Pons (tissue), 1 donor: ENCODE data around the gene MOSPD3.

Experiments
- DNase-seq: peaks from one replicate; pipeline ENCODE4 v3.0.0-alpha.2; 2016; ENCODE audit warnings: low spot score

MOSPD3 gene

DNA sequence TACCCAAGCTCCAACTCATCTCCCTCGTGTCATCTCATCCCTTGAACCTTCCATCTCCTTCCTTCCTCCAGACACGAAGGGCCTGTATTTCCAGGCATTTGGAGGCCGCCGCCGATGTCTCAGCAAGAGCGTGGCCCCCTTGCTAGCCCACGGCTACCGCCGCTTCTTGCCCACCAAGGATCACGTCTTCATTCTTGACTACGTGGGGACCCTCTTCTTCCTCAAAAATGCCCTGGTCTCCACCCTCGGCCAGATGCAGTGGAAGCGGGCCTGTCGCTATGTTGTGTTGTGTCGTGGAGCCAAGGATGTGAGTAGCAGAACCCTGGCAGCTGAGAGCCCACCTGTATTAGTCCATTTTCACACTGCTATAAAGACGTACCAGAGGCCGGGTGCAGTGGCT, 20.7 kb upstream of the MOSPD3 start:
- DNase-seq, result no peak

DNA sequence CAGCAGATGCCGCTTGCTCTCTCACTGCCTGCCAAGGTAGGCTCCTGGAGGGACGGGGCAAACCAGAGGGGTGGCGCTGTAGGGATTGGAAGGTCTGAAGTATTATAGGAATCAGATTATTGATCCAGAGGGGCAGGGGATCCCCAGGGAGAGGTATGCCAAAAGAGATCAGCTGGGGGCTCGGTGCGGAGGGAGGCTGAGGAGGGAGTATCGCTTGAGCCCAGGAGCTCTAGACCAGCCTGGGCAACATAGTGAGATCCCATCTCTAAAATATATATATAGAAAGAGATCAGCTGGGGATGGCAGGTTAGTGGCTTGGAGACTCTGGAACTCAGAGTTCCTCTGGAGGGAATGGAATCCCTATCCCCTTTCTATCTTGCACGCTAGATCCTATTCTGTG, 17.2 kb upstream of the MOSPD3 start:
- DNase-seq, result no peak

DNA sequence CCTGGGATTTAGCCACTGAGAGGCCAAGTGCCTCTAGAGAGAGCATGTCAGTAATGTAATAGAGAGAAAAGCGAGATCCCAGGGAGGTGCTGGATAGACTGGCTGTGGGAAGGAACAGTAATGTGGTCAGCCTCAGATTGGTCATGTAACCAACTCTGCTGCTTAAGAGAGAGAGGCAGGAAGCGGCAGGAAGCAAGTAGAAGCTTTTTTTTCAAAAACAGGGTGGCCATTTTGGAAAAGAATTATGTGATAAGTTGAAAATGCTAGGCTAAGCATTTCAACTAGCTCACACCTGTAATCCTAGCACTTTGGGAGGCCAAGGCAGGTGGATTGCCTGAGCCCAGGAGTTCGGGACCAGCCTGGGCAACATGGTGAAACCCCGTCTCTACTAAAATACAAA, 13.9 kb upstream of the MOSPD3 start:
- no peak for DNase-seq

DNA sequence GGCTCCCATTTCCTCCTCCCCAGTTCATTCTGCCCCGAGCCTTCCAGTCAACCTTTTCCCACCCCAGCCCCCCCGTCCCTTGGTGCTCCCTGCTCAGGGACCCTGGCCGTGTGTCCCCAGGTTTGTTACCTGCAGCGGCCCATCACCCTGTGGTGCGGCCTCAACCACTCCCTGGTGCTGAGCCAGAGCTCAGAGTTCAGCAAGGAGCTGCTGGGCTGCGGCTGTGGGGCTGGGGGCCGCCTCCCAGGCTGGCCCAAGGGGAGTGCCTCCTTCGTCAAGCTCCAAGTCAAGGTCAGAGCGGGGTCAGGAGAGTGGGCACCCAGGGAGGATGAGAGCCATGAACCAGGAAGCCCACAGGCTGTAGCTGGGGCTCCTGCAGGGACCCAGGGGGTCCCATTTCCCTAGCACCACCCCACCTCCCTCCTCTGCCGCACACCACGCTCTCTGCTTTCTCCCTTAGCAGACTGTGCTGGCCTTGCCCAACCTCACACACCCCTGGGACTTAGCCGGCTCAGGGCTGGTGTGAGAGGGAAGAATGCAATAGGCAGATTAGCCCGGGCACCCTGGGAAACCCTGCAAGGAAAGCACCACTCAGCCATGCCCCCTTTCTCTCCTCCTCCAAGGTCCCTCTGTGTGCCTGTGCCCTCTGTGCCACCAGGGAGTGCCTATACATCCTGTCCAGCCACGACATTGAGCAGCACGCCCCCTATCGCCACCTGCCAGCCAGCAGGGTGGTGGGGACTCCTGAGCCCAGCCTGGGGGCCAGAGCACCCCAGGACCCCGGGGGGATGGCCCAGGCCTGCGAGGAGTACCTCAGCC, 12.2 kb upstream of the MOSPD3 start:
- DNase-seq, result no peak

DNA sequence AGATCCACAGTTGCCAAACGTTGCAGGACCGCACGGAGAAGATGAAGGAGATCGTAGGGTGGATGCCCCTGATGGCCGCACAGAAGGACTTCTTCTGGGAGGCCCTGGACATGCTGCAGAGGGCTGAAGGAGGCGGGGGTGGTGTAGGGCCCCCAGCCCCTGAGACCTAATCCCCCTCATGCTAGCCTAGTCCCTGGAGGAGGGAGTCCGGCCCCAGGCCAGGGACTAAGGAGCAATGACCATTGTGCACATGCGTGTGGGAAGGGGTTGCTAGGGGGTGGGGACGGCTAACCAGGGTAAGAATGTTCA, 11.7 kb upstream of the MOSPD3 start:
- no peak for DNase-seq

DNA sequence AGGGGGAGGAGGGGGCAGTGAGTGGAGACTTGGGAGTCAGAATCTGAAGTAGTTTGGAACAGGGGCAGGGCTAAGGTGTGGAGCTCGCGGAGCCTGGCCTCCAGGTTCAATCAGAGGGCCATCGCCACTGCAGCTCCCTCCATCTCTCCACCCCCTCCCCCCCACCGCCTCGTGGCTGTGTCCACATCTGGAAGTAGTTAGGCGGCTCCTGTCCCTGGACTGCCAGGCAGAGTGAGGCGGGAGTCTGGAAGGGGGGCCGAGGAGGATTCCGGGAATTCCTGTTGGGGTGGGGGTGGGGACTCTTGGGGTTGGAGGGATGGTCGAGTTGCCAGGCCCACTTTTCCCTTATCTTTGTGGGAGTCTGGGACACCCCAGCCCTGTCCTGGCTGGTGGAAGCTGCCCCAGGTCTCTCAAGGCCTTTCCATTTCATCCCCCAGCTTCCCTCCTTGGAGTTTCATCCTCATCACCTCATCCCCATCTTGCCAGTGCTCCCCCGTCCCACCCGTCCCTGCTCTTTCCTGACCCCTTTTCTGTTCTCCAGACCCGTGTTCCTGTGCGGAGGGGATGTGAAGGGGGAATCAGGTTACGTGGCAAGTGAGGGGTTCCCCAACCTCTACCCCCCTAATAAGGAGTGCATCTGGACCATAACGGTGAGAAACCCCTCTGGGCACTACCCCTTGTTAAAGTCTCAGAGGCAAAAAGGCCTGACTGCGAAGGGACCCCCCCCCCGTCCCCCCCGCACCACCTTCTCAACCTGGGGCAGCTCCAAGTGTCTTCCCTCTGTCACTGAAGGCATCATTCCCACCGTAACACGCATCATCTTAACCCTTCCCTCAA, 9.2 kb upstream of the MOSPD3 start:
- no peak for DNase-seq

DNA sequence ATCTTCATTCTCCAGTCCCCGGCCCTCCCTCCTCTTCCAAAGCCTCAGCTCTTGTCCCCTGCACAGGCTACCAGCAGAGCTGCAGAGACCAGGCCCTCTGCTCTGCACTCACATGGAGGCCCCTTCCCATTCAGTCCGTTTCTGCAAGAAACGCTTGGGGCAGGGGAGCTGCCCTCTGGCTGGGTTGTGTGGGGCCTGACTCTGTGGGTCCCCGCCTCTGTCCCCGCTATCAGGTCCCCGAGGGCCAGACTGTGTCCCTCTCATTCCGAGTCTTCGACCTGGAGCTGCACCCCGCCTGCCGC, 8.7 kb upstream of the MOSPD3 start:
- DNase-seq, result no peak

DNA sequence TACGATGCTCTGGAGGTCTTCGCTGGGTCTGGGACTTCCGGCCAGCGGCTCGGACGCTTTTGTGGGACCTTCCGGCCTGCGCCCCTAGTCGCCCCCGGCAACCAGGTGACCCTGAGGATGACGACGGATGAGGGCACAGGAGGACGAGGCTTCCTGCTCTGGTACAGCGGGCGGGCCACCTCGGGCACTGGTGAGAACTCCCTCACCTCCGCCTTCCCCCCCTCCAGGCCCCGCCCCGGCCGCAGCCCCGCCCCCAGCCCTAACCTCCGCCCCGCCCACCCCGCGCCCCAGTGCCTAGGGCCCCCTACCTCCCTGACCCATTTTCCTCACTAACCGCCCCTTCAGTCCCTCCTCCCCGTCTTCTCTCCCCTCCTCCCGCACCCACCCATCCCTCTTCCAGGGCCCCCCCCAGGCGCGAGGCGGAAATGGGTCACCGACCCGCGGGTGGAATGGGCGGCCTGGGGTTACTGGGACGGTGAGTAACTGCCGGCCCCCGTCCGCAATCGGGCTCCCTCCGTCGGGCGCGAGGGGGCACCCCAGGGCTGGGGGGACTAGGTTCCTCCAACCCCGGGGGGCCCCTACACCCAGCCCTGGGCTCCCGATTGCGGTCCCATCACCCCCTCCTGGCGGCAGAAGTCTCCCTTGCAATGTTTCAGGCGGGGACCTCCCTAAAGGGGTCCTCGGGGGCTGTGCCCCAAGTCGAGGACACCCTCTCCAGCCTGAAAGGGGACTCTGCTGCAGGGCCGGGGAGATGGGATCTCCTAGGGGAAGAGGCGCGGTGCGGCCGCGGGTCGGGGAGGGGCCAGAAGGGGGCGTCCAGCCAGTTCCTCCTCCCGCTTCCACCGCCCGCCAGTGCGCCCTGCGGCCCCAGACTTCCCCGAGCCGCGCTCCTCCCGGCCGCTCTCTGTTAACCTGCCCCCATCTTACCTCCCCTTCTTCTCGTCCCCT, 8.0 kb upstream of the MOSPD3 start:
- DNase-seq, result no peak

DNA sequence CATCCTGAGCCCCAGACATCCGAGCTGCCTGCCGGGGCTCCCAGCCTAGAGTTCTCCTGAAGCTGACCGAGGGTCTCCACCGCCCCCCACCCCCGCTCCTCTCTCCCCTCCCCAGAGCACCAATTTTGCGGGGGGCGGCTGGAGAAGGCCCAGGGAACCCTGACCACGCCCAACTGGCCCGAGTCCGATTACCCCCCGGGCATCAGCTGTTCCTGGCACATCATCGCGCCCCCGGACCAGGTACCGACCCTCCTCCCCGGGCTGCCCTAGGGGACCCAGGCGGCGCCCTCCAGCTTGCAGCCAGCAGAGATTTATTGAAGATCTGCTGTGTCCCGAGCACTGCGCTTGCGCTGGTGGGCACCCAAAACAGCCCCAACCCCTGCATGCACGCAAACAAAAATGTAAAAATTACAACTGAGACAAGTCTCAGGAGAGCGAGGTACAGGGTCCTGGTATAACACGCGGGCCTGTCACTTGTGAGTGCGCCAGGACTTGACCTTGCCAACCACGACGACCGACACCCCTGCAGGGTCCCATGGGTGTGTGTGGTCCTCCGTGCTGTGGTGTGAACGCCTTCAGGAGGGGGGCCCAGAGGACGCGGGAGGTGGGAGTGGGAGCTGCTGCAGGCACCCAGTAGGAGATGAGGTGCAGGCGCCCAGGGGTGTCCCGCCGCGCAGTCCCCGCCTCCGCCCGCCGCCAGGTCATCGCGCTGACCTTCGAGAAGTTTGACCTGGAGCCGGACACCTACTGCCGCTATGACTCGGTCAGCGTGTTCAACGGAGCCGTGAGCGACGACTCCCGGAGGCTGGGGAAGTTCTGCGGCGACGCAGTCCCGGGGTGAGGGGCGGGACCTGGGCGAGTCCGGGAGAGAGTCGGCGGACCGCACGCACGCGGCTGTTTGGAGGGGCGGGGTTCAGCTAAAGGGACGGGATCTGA, 7.1 kb upstream of the MOSPD3 start:
- no peak for DNase-seq

DNA sequence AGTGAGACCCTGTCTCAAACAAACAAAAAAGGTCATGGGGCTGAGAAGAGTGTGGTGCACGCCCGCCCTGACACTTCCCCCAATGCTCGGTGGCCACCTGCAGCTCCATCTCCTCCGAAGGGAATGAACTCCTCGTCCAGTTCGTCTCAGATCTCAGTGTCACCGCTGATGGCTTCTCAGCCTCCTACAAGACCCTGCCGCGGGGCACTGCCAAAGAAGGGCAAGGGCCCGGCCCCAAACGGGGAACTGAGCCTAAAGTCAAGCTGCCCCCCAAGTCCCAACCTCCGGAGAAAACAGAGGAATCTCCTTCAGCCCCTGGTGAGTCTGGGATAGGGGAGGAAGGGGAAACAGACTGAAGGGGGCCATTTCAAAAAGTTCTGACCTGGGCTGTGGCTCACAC, 6.0 kb upstream of the MOSPD3 start:
- no peak for DNase-seq

DNA sequence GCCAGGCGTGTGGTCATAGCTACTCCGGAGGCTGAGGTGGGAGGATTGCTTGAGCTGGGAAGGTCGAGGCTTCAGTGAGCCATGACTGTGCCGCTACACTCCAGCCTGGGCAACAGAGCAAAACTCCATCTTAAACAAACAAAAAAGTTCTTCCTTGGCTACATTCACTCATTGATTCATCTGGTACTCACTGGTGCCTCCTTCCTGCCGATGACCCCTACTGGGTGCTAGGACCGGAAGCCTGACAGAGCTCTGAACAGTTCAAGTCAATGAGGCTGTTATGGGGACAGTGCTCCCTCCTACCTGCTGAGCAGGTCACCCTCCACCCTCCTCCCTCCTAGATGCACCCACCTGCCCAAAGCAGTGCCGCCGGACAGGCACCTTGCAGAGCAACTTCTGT, 5.2 kb upstream of the MOSPD3 start:
- DNase-seq, result no peak

DNA sequence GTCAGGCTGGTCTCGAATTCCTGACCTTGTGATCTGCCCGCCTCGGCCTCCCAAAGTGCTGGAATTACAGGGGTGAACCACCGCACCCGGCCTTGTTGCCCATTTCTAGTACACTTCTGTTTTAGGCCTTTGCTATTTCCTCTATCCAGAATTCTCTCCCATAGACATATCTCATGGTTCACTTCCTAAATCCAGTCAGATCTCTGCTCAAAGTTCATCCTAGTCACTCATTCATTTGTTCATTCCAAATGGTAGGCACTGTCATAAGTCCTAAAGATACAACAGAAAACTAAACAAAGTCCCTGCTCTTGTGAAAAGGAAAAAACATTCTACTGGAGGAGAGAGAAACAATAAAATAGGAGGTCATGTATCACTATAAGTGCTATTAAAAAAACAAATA, 2.4 kb upstream of the MOSPD3 start:
- no peak for DNase-seq

DNA sequence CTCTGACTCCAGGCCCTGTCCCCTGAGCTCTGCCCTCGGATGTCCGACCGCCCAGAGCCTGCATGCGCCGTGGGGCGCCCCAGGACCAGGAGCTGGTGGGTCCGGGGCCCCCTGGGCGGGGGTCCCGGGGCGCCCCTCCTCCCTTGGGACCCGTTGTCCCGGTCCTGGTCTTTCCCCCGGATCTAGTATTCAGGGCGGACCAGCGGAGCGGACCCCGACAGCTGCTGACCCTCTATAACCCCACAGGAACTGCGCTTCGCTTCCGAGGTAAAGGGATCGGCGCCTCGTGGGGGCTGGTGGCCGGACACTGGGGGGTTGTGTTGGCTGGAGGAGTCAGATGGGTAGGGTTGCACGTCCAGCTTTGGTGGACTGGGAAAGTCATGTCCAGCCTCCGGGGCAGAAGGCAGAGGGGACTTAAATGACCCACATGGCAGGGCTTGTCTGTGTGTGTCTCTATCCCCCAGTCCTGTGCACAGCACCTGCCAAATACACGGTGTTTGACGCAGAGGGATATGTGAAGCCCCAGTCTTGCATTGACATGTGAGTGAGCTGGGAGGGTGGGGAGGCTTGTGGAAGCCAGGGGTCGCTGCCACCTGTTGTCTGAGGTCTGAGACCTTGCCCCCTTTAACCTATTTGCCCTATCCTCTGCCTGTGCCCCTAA, 520 bp downstream of the MOSPD3 start:
- no peak for DNase-seq

DNA sequence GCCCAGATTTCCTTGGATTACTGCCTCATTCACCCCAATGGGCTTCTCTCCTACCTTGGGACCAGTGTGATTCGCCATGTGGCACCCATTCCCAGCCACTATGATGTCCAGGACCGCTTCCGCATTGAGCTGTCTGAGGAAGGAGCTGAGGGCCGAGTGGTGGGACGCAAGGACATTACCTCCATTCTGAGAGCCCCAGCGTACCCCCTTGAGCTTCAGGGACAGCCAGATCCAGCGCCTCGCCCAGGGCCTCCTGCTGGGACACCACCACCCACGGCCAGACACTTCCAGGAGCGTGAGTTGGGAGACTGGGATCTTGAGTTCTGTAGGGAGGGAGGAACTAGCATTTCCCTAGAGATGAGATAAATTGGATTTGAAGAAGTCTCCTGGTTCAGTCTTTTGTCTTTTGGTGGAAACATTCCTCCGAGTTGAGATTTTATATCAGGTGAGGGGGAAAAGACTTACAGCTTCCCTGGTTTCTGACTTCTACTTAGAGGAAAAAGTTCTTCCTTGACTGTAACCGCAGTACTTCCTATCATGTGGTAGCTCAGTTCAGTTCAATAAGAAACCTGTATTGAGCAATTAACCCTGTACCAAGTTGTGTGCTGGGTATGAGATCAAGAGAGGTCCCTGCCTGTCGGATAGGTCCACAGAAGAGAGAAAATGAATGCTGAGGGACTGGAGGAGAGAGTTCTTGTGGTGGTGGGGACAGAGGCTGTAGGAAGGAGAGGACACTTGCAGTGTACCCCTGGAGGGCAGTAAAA, 1.3 kb downstream of the MOSPD3 start:
- no peak for DNase-seq

DNA sequence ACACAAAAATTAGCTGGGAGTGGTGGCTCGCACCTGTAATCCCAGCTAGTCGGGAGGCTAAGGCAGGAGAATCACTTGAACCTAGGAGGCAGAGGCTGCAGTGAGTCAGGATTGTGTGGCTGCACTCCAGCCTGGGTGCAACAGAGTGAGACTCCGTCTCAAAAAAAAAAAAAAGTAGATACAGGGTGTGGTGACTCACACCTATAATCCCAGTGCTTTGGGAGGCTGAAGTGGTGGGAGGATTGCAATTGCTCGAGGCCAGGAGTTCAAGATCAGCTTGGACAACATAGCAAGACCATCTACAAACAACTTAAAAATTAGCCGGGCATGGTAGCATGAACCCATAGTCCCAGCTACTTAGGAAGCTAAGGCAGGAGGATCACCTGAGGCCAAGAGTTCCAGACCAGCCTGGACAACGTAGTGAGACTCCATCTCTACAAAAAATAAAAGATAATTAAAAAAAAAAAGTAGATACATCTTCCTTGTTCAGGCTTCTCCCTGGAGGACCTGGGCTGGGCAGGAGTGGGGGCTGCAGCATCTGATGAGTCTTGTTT, 2.0 kb downstream of the MOSPD3 start:
- no peak for DNase-seq

DNA sequence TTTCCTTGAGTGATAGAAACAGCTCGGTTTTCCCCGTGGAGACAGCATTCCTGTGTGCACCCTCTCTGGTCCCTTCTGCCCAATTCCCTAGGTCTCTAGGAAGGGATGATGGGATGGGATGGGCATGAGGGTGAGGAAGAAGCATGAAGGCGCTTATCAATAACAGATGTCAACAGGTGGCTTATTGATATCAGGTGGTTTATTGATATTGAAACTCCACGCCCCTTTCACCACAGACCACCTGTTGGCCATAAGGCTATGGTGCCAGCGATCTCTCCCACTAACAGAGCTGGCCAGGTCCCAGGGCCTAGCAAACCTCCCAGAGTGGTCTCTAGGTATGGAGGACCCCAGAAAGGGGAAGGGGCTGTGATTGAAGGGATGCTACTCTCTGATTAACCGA, 7.9 kb downstream of the MOSPD3 start:
- no peak for DNase-seq

DNA sequence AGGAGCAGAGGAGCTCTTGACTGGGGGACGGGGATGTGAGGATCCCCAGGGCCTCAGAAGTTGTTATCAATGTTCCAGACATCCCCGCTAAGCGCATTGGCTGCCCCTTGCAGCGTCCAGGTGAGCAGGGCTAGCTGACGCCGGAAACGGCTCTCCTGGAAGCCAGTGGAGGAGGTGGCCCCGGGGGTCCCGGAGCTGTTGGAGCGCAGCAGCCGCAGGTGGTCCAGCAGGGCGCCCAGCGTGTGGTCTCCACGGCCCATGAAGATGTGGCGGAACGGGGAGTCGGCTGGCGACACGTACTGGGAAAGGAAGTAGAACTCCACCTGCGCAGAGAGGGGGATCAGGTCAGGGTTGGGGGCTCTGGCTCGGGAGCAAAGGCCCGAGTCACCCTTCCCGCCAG, 8.5 kb downstream of the MOSPD3 start:
- no peak for DNase-seq

DNA sequence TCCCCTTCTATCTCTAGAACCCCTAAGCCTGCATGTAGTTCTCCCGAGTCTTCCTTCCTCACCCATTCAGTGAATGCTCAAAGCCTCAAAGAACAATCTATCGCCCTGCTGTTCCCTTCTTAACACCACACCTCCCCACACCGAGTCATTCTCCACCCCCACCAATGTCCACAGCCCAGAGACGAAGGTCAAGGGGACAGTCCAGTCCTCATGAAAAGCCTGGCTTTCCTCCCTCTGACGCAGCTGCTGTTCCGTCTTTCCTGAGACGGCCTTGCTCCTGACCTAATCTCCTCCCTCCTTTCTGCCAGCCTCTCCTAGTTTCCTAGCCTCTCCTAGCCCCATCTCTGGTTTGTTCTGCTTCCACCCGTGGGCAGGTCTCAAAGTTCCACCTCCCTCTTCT, 9.2 kb downstream of the MOSPD3 start:
- DNase-seq, result no peak

DNA sequence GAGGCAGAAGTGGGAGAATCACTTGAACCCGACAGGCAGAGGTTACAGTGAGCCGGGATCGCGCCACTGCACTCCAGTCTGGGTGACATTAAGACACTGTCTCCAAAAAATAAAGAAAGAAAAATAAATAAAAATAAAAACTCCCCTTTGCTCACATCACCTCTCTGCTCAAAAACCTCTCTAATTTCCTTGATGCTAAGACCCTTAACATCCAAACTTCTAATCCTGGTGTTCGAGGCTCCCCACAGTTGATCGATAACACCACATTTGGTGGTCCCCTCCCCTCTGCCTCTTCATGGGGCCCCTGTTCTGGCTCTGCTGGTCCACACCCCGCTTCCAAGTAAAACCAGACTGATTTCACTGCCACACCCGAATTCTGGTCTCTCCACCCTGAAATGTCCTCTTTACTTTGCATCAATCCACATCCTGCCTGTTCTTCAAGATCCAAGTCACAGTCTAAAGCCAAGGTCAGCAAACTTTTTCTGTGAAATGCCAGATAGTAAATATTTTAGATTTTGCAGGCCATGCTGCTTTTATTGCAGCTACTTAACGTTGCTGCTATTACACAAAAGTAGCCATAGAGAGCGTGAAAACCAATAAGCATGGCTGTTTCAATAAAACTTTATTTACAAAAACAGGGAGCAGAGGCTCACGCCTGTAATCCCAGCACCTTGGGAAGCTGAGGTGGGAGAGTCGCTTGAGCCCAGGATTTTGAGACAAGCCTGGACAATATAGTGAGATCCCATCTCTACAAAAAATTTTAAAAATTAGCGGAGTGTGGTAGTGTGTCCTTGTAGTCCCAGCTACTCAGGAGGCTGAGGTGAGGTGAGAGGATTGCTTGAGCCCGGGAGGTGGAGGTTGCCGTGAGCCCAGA, 11.8 kb downstream of the MOSPD3 start:
- no peak for DNase-seq
